ENCODE results near the gene DHX57. TPM values are rescaled to one million over a fixed set of nuclear protein-coding genes. Genes with fewer than 3 reads are reported as not detected.
A peak's percentile ranks its signal among the peaks of the same experiment; 100 is the strongest.

DHX57 gene
- total and polyA plus RNA-seq, 8 donors: 6.0 to 12.1 (median 9.1) TPM

DNA sequence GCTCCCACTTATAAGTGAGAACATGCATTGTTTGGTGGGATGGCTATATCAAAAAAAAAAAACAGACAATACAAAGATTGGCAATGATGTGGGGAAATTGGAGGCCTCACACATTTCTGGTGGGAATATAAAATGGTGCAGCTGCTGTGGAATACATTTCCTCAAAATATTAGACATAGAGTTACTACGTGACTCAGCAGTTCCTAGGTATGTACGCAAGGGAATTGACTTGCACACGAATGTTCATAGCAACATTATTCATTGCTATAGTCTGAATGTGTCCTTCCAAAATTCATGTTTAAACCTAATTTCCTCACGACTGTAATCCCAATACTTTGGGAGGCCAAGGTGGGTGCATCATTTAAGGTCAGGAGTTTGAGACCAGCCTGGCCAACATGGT, 11.6 kb upstream of the DHX57 start:
- WGBS, 2 donors: 88 to 91% methylated on average over 4 of the region's 4 CpGs
- H3K4me1 ChIP-seq: no peaks in the 10 kb centered on the region
- no peak overlapping the region for H3K4me3 ChIP-seq
- H3K27me3 ChIP-seq: no peaks in the 10 kb centered on the region
- intact Hi-C loops (cut with DNase I): no loop called here
- H3K36me3 ChIP-seq: no peaks in the 10 kb centered on the region
- DNase-seq (no peak), FAIRE-seq (no peak), ATAC-seq (no peak)
- H3K9me3 ChIP-seq: no peaks in the 10 kb centered on the region
- TF ChIP-seq, protein P1, sequence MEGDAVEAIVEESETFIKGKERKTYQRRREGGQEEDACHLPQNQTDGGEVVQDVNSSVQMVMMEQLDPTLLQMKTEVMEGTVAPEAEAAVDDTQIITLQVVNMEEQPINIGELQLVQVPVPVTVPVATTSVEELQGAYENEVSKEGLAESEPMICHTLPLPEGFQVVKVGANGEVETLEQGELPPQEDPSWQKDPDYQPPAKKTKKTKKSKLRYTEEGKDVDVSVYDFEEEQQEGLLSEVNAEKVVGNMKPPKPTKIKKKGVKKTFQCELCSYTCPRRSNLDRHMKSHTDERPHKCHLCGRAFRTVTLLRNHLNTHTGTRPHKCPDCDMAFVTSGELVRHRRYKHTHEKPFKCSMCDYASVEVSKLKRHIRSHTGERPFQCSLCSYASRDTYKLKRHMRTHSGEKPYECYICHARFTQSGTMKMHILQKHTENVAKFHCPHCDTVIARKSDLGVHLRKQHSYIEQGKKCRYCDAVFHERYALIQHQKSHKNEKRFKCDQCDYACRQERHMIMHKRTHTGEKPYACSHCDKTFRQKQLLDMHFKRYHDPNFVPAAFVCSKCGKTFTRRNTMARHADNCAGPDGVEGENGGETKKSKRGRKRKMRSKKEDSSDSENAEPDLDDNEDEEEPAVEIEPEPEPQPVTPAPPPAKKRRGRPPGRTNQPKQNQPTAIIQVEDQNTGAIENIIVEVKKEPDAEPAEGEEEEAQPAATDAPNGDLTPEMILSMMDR (IDR thresholded peaks at IDR 0.05): no peak
- H3K27ac ChIP-seq: no peak overlapping the region

DNA sequence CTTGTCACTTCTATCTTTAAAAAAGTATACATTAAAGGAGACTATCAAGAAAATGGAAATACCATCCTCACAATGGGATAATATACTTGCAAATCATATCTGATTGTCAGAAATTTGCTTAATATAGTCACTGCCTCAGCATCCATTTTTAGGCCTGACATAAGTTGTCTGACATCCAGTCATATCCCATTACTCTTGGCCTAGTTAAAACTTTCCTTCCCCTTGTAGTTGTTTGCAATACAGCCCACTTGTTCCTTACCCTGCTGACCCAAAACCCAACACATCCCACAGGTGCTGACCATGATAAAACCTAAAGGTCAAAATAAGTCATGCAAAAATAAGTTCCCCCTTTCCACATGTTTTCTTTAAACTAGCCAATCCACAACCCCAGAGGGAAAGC, 10.3 kb upstream of the DHX57 start:
- no peaks in the 10 kb centered on the region for H3K27me3 ChIP-seq
- no peak for DNase-seq
- no peaks in the 10 kb centered on the region for H3K9me3 ChIP-seq
- intact Hi-C loops (cut with DNase I): no loop called here
- no peaks in the 10 kb centered on the region for H3K4me1 ChIP-seq
- TF ChIP-seq, protein P1 (IDR thresholded peaks at IDR 0.05): no peak
- no peak overlapping the region for H3K27ac ChIP-seq
- ATAC-seq: no peak
- no peak overlapping the region for H3K4me3 ChIP-seq
- H3K36me3 ChIP-seq: no peaks in the 10 kb centered on the region
- FAIRE-seq: no peak

DNA sequence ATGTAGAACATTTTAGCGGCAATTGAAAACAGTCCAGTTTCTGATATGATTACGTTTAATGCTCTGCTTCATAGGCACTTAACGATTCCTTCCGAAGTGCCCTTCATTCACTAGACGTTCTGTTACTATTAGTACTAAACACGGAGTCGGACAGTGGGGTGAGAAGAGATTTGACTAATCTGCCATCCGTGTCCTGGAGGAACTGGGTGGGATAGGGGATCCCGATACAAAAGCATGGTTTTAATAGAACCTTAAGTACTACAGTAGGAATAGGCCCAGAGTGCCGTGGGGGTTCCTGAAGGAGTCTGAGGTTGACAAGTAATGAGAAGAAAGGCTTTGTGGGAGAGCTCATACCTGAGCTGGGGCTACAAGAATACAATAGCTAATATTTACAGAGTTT, 673 bp upstream of the DHX57 start:
- H3K4me1 ChIP-seq: peaks cover 0 to 6% (median 3%) of the 10 kb centered on the region in 3 donors

DNA sequence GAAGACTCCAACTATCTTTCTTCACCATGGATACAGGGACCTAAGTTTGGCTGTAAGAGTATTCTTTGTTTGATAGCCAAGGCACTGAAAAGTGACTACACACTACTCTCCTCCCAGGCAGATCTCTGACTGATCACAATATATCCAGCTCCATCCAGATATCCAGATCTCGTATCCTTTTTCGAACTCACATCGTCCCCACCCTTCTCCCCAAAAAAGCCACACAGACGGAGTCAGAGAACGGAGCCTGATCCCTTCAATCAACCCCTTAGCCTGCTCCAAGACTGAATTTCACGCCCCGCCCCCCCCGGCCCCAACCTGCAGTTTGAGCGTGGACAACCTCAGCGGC, 533 bp downstream of the DHX57 start:
- DNase-seq: no peak
- intact Hi-C loops (cut with DNase I): no loop called here
- Histone ChIP-seq H3K9me3 (no peaks in the 10 kb centered on the region), H3K4me3 (peak overlapping the region; percentile 53 to 88 (median 82)), H3K27ac (peak overlapping the region in 3 of 4 donors; percentile 22 to 48 (median 31)), H3K36me3 (no peaks in the 10 kb centered on the region), H3K4me1 (peaks cover 0 to 6% (median 3%) of the 10 kb centered on the region in 3 donors), H3K27me3 (no peaks in the 10 kb centered on the region)
- ATAC-seq: peak in 3 of 4 donors; percentile 23 to 41 (median 25)
- WGBS, 2 donors: 0 to 1% methylated on average over 10 of the region's 10 CpGs
- TF ChIP-seq, protein P1 (IDR thresholded peaks at IDR 0.05): no peak
- FAIRE-seq: no peak

More for the DNA sequence above, 673 bp upstream of the DHX57 start:
- DNase-seq (no peak), FAIRE-seq (no peak), ATAC-seq (no peak)
- no peaks in the 10 kb centered on the region for H3K9me3 ChIP-seq
- no peaks in the 10 kb centered on the region for H3K36me3 ChIP-seq
- WGBS, 2 donors: 6 to 10% methylated on average over 10 of the region's 10 CpGs
- TF ChIP-seq, protein P1 (IDR thresholded peaks at IDR 0.05): no peak
- H3K27me3 ChIP-seq: no peaks in the 10 kb centered on the region
- intact Hi-C loops (cut with DNase I): no loop called here
- no peak overlapping the region for H3K27ac ChIP-seq
- H3K4me3 ChIP-seq: peak overlapping the region; percentile 53 to 88 (median 82)

DNA sequence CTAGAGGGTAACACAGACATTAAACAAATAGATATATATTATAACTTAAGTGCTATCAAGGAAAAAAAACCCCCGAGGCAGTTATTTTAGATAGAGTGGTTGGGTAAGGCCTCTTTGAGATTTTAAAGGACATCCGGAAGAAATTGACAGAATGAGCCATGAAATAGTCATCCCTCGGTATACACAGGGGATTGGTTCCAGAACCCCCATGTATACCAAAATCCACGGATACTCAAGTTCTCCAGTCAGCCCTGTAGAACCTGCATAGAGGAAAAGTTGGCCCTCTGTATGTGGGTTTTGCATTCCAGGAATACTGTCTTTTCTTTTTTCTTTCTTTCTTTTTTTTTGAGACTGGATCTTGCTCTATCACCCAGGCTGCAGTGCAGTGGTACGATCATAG, 2.0 kb downstream of the DHX57 start:
- H3K36me3 ChIP-seq: no peaks in the 10 kb centered on the region
- FAIRE-seq: no peak
- no peaks in the 10 kb centered on the region for H3K9me3 ChIP-seq
- ATAC-seq: no peak
- no peak overlapping the region for H3K27ac ChIP-seq
- intact Hi-C loops (cut with DNase I): no loop called here
- 75 to 76% methylated on average over 5 of the region's 5 CpGs for WGBS, 2 donors
- TF ChIP-seq, protein P1 (IDR thresholded peaks at IDR 0.05): no peak
- H3K4me3 ChIP-seq: no peak overlapping the region
- no peaks in the 10 kb centered on the region for H3K27me3 ChIP-seq
- no peak for DNase-seq
- peaks cover 0 to 6% (median 3%) of the 10 kb centered on the region in 3 donors for H3K4me1 ChIP-seq
